ENCODE results near the gene PRKCA.

Gene PRKCA

DNA sequence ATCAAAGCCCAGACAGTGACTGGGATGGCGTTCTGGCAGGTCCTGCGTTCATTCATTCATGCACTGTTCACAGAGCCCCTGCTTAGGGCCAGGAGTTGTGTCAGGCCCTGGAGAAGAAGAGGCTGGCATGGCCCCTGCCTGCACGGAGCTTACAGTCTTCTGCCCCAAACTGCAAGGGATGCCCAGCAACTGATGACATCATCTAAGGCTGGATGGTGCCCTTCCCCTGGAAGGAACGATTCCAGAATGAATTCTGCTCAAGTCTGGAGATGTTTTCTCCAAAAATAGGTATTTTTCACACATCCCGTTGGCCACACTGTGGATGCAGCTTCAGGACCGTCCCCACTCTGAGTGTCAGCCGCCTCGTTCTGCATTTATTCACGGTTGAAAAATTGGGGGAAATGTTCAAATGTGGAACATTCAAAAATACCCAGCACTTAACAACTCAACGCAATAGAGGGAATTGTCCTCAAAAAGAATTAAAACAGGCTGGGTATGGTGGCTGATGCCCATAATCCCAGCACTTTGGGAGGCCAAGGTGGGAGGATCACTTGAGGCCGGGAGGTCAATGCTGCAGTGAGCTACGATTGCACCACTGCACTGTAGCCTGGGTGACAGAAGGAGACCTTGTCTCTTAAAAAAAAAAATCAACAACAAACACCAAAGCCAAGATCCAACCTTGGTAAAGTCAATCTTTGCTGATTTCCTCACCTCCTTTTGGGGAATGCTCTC, 508.7 kb downstream of the PRKCA start:
- H3K27me3 ChIP-seq (ENCODE audit: insufficient read depth, poor library complexity, severe bottlenecking), result no peaks in the 10 kb centered on the region
- H3K4me3 ChIP-seq (replicated peaks; ENCODE audit: insufficient read depth, low read length), result no peak overlapping the region
- no peak for DNase-seq (ENCODE audit: low read depth in 1 of 2, low spot score in 1 of 2)
- TF ChIP-seq, protein P1, sequence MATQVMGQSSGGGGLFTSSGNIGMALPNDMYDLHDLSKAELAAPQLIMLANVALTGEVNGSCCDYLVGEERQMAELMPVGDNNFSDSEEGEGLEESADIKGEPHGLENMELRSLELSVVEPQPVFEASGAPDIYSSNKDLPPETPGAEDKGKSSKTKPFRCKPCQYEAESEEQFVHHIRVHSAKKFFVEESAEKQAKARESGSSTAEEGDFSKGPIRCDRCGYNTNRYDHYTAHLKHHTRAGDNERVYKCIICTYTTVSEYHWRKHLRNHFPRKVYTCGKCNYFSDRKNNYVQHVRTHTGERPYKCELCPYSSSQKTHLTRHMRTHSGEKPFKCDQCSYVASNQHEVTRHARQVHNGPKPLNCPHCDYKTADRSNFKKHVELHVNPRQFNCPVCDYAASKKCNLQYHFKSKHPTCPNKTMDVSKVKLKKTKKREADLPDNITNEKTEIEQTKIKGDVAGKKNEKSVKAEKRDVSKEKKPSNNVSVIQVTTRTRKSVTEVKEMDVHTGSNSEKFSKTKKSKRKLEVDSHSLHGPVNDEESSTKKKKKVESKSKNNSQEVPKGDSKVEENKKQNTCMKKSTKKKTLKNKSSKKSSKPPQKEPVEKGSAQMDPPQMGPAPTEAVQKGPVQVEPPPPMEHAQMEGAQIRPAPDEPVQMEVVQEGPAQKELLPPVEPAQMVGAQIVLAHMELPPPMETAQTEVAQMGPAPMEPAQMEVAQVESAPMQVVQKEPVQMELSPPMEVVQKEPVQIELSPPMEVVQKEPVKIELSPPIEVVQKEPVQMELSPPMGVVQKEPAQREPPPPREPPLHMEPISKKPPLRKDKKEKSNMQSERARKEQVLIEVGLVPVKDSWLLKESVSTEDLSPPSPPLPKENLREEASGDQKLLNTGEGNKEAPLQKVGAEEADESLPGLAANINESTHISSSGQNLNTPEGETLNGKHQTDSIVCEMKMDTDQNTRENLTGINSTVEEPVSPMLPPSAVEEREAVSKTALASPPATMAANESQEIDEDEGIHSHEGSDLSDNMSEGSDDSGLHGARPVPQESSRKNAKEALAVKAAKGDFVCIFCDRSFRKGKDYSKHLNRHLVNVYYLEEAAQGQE (IDR thresholded peaks at IDR 0.05; ENCODE audit: insufficient replicate concordance, low read depth), result no peak
- no peak for TF ChIP-seq SPI1 (IDR thresholded peaks at IDR 0.05; ENCODE audit: borderline replicate concordance, low read depth)
- TF ChIP-seq GABPA (IDR thresholded peaks at IDR 0.05; ENCODE audit: low read depth), result no peak
- TF ChIP-seq POLR2AphosphoS5 (IDR thresholded peaks at IDR 0.05; ENCODE audit: low read depth), result no peak
- TF ChIP-seq CTCF (IDR thresholded peaks at IDR 0.05; ENCODE audit: insufficient read depth, low read length), result no peak
- H3K27ac ChIP-seq (replicated peaks), result no peak overlapping the region

DNA sequence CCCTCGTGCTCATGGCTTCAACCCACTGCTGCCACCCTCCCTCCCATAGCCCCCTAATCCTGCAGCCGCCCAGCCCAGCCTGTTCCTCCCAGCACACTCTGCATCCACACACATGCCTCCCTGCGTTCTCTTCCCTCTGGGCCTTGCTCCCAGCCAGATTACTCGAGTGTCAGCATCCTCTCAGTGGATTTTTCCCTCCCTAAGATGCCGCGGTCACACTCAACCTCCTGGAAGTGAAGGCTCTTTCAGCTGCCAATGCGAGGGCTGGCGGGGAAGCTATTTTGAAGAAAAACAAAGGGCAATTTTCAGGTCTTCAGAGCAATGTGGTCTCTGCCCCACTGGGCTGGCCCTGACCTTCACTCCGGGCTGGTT, 509.3 kb downstream of the PRKCA start:
- no peak overlapping the region for H3K27ac ChIP-seq (replicated peaks)
- DNase-seq (ENCODE audit: low read depth in 1 of 2, low spot score in 1 of 2), result no peak
- TF ChIP-seq, protein P1 (IDR thresholded peaks at IDR 0.05; ENCODE audit: insufficient replicate concordance, low read depth), result no peak
- TF ChIP-seq GABPA (IDR thresholded peaks at IDR 0.05; ENCODE audit: low read depth), result no peak
- no peak for TF ChIP-seq SPI1 (IDR thresholded peaks at IDR 0.05; ENCODE audit: borderline replicate concordance, low read depth)
- TF ChIP-seq POLR2AphosphoS5 (IDR thresholded peaks at IDR 0.05; ENCODE audit: low read depth), result no peak
- TF ChIP-seq CTCF (IDR thresholded peaks at IDR 0.05; ENCODE audit: insufficient read depth, low read length), result no peak
- H3K4me3 ChIP-seq (replicated peaks; ENCODE audit: insufficient read depth, low read length), result no peak overlapping the region
- no peaks in the 10 kb centered on the region for H3K27me3 ChIP-seq (ENCODE audit: insufficient read depth, poor library complexity, severe bottlenecking)

GRCh38 chr17:66812571-66812970, 510.2 kb downstream of the PRKCA start:
- no peaks in the 10 kb centered on the region for H3K27me3 ChIP-seq (ENCODE audit: insufficient read depth, poor library complexity, severe bottlenecking)
- no peak overlapping the region for H3K27ac ChIP-seq (replicated peaks)
- TF ChIP-seq, protein P1 (IDR thresholded peaks at IDR 0.05; ENCODE audit: insufficient replicate concordance, low read depth), result no peak
- no peak for TF ChIP-seq POLR2AphosphoS5 (IDR thresholded peaks at IDR 0.05; ENCODE audit: low read depth)
- no peak for TF ChIP-seq CTCF (IDR thresholded peaks at IDR 0.05; ENCODE audit: insufficient read depth, low read length)
- no peak for TF ChIP-seq SPI1 (IDR thresholded peaks at IDR 0.05; ENCODE audit: borderline replicate concordance, low read depth)
- no peak for TF ChIP-seq GABPA (IDR thresholded peaks at IDR 0.05; ENCODE audit: low read depth)
- no peak for DNase-seq (ENCODE audit: low read depth in 1 of 2, low spot score in 1 of 2)
- H3K4me3 ChIP-seq (replicated peaks; ENCODE audit: insufficient read depth, low read length), result no peak overlapping the region

Measured in HL-60 (cell line).